ENCODE data around the gene DPAGT1. TPM values are rescaled to one million over a fixed set of nuclear protein-coding genes. Genes with fewer than 3 reads are reported as not detected.

The DPAGT1 gene
- total and polyA plus RNA-seq, 2 of the 8 experiments (the other 6 are each of a cell fraction or from before 2014, with no cell fraction given) = 59.8 to 236 TPM

DNA sequence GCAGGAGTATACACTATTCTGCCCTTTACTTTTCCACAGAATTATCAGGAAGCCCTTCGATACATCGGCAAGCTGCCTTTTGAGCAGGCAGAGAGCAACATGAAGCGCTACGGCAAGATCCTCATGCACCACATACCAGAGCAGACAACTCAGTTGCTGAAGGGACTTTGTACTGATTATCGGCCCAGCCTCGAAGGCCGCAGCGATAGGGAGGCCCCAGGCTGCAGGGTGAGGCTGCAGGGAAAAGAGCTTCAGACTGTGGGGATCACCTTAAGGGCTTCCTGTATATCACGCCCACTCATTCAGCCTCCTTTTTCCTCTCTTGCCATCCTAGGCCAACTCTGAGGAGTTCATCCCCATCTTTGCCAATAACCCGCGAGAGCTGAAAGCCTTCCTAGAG lies 23.8 kb downstream of the DPAGT1 start:
- Histone ChIP-seq H2AK5ac (ENCODE audit: low read depth, low read length) (no peak overlapping the region), H3K14ac (ENCODE audit: insufficient read length) (no peak overlapping the region), H3K27me3 (replicated peaks in 1 of 4; ENCODE audit: control insufficient read depth in 3 of 4, extremely low read depth in 1 of 4, insufficient read depth in 3 of 4, low read length in 3 of 4) (no peaks in the 10 kb centered on the region), H3K9me3 (ENCODE audit: insufficient read depth in 2 of 2, low read depth in 1 of 2, low read length in 1 of 2) (no peaks in the 10 kb centered on the region), H3K4ac (replicated peaks; ENCODE audit: insufficient read length, low read depth, low read length) (no peak overlapping the region), H2BK120ac (replicated peaks; ENCODE audit: low read depth, low read length) (no peak overlapping the region), H2BK12ac (ENCODE audit: low read depth, low read length) (no peak overlapping the region), H4K91ac (replicated peaks; ENCODE audit: insufficient read length, low read length) (no peak overlapping the region), H3K23ac (ENCODE audit: insufficient read length) (no peak overlapping the region), H3K4me1 (replicated peaks in 1 of 4; ENCODE audit: control insufficient read depth in 3 of 4, insufficient read depth in 4 of 4, low read length in 3 of 4) (no peaks in the 10 kb centered on the region), H2BK15ac (ENCODE audit: low read length) (no peak overlapping the region), H2BK20ac (ENCODE audit: low read length) (no peak overlapping the region), H3K23me2 (ENCODE audit: low read depth, low read length) (no peaks in the 10 kb centered on the region), H3K9ac (replicated peaks in 1 of 4; ENCODE audit: extremely low read depth in 1 of 4, low read depth in 3 of 4, low read length in 3 of 4) (no peak overlapping the region), H3K27ac (ENCODE audit: low read depth, low read length) (no peak overlapping the region), H3K56ac (replicated peaks; ENCODE audit: insufficient read length, low read depth, low read length) (no peak overlapping the region), H3K4me2 (ENCODE audit: insufficient read depth in 1 of 2, low read depth in 2 of 2, low read length in 2 of 2) (no peak overlapping the region), H3K79me2 (ENCODE audit: control insufficient read depth in 1 of 2, insufficient read depth in 2 of 2, low read length in 2 of 2) (no peaks in the 10 kb centered on the region), H3K18ac (ENCODE audit: extremely low read depth, low read length) (no peak overlapping the region), H2AFZ (ENCODE audit: low read length) (no peak overlapping the region), H2BK5ac (ENCODE audit: low read depth, low read length) (no peak overlapping the region), H4K8ac (ENCODE audit: extremely low read depth, insufficient read depth, low read length) (no peak overlapping the region), H3K79me1 (ENCODE audit: low read depth, low read length) (no peaks in the 10 kb centered on the region; the same call in 1 of the 2 replicates), H3K4me3 (ENCODE audit: extremely low read depth in 1 of 4, insufficient read depth in 2 of 4, low read depth in 3 of 4, low read length in 4 of 4) (no peak overlapping the region), H4K5ac (ENCODE audit: insufficient read length, low read depth, low read length) (no peak overlapping the region), H3K36me3 (ENCODE audit: control insufficient read depth in 2 of 4, insufficient read depth in 4 of 4, low read length in 3 of 4) (peaks cover 20 to 65% (median 47%) of the 10 kb centered on the region in 4 experiments), H4K20me1 (replicated peaks in 1 of 2; ENCODE audit: control insufficient read depth in 1 of 2, insufficient read depth in 2 of 2, low read length in 2 of 2) (no peaks in the 10 kb centered on the region)
- DNase-seq (ENCODE audit: low read depth in 1 of 2, low spot score in 2 of 2) (no peak), FAIRE-seq (no peak)
- ChIA-PET POLR2A (ENCODE audit: partially characterized antibody) (interaction anchor here (0.7 to 7.5 kb wide), 4 partner anchors 10 to 17 kb away, joined by 4 to 38 read pairs (median 4); partner anchors contain the start of gene VPS11), CTCF (ENCODE audit: partially characterized antibody) (interaction anchor here (1.2 to 1.5 kb wide), 2 partner anchors 57 to 246 kb away, joined by 4 to 5 read pairs; no protein-coding TSS in a partner anchor)
- WGBS, 2 experiments (ENCODE audit: extremely low coverage in 1 of 2, insufficient coverage in 1 of 2, insufficient read length in 1 of 2, insufficient replicate concordance in 2 of 2, low coverage in 1 of 2, low lambda C conversion rate in 2 of 2, missing lambda C conversion rate in 1 of 2) = 96% methylated on average over 11 of the region's 11 CpGs; no CpG with 5 or more reads in 1 of the 2 experiments
- TF ChIP-seq SAP30 (IDR thresholded peaks at IDR 0.05; ENCODE audit: insufficient read depth, insufficient replicate concordance, low read length) = no peak
- TF ChIP-seq SIN3A (conservative IDR thresholded peaks at IDR 0.05 in 1 of 2, IDR thresholded peaks at IDR 0.05 in 1 of 2; ENCODE audit: low read depth in 1 of 2, low read length in 2 of 2) = no peak
- TF ChIP-seq SIX5 (IDR thresholded peaks at IDR 0.05; ENCODE audit: low read depth, low read length) = no peak
- no peak for TF ChIP-seq GTF2F1 (IDR thresholded peaks at IDR 0.05; ENCODE audit: borderline replicate concordance, low read depth, low read length)
- TF ChIP-seq TAF1 (IDR thresholded peaks at IDR 0.05; ENCODE audit: low read depth, low read length) = no peak
- no peak for TF ChIP-seq FOSL1 (IDR thresholded peaks at IDR 0.05; ENCODE audit: insufficient read depth, low read depth, low read length)
- TF ChIP-seq SUZ12 (IDR thresholded peaks at IDR 0.05; ENCODE audit: low read length) = no peak
- no peak for TF ChIP-seq SRF (IDR thresholded peaks at IDR 0.05; ENCODE audit: low read depth, low read length)
- TF ChIP-seq POLR2A (IDR thresholded peaks at IDR 0.05; ENCODE audit: control extremely low read depth in 1 of 2, low read depth in 2 of 2, low read length in 2 of 2) = no peak
- no peak for TF ChIP-seq SP2 (IDR thresholded peaks at IDR 0.05; ENCODE audit: low read length)
- no peak for TF ChIP-seq RNF2 (IDR thresholded peaks at IDR 0.05; ENCODE audit: borderline replicate concordance, low read depth, low read length, missing control alignments, poor library complexity, severe bottlenecking)
- TF ChIP-seq, protein P1, sequence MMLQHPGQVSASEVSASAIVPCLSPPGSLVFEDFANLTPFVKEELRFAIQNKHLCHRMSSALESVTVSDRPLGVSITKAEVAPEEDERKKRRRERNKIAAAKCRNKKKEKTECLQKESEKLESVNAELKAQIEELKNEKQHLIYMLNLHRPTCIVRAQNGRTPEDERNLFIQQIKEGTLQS (IDR thresholded peaks at IDR 0.05; ENCODE audit: insufficient read depth, low read depth, low read length) = no peak
- TF ChIP-seq GABPA (IDR thresholded peaks at IDR 0.05; ENCODE audit: borderline replicate concordance, insufficient read depth, low read length) = no peak
- TF ChIP-seq SP4 (IDR thresholded peaks at IDR 0.05; ENCODE audit: low read length) = no peak
